Measurements from ENCODE around the gene HOMER2.
A peak's percentile ranks its signal among the peaks of the same experiment; 100 is the strongest.

Gene HOMER2

GRCh38 chr15:82864967-82865366 lies 87.6 kb downstream of the HOMER2 start:
- Mint-ChIP-seq H3K4me3 (no peak overlapping the region), H3K36me3 (no peaks in the 10 kb centered on the region), H3K9me3 (no peaks in the 10 kb centered on the region), H3K27me3 (no peaks in the 10 kb centered on the region), H3K4me1 (no peaks in the 10 kb centered on the region), H3K27ac (no peak overlapping the region)
- no peak for DNase-seq (ENCODE audit: low spot score in 2 of 2)
- ATAC-seq (ENCODE audit: low read depth) = no peak

DNA sequence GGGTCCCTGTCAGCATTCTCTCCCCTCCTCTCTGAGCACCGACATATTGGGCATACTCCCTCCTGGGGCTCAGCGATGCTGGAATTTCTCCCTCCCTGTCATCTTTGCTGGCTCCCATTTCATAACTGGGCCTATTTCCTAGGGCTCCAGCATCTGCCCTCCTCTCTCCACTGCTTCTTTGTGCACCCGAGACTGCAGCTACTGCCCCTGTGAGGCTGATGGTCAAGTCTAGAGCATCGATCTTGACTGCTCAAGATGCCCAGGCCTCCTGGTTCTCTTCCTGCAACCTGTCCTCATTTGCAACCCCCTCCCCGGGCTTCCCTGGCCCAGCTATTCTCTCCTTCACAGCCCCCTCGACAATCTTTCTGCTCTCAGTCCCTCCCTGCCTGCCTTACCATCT lies 89.6 kb downstream of the HOMER2 start:
- H3K27ac Mint-ChIP-seq = no peak overlapping the region

GRCh38 chr15:82858932-82859331 lies 93.6 kb downstream of the HOMER2 start:
- ATAC-seq (ENCODE audit: low read depth) (no peak), DNase-seq (ENCODE audit: low spot score in 2 of 2) (no peak)
- Mint-ChIP-seq H3K27me3 (no peaks in the 10 kb centered on the region), H3K27ac (no peak overlapping the region), H3K4me1 (peaks cover 2% of the 10 kb centered on the region), H3K9me3 (no peaks in the 10 kb centered on the region), H3K36me3 (no peaks in the 10 kb centered on the region), H3K4me3 (no peak overlapping the region)

More for the DNA sequence above, 89.6 kb downstream of the HOMER2 start:
- ATAC-seq (ENCODE audit: low read depth) (no peak), DNase-seq (ENCODE audit: low spot score in 2 of 2) (peak in 1 of 2 donors; percentile 1)
- no peaks in the 10 kb centered on the region for H3K36me3 Mint-ChIP-seq
- H3K9me3 Mint-ChIP-seq = no peaks in the 10 kb centered on the region
- H3K4me1 Mint-ChIP-seq = no peaks in the 10 kb centered on the region
- H3K4me3 Mint-ChIP-seq = no peak overlapping the region
- no peaks in the 10 kb centered on the region for H3K27me3 Mint-ChIP-seq

DNA sequence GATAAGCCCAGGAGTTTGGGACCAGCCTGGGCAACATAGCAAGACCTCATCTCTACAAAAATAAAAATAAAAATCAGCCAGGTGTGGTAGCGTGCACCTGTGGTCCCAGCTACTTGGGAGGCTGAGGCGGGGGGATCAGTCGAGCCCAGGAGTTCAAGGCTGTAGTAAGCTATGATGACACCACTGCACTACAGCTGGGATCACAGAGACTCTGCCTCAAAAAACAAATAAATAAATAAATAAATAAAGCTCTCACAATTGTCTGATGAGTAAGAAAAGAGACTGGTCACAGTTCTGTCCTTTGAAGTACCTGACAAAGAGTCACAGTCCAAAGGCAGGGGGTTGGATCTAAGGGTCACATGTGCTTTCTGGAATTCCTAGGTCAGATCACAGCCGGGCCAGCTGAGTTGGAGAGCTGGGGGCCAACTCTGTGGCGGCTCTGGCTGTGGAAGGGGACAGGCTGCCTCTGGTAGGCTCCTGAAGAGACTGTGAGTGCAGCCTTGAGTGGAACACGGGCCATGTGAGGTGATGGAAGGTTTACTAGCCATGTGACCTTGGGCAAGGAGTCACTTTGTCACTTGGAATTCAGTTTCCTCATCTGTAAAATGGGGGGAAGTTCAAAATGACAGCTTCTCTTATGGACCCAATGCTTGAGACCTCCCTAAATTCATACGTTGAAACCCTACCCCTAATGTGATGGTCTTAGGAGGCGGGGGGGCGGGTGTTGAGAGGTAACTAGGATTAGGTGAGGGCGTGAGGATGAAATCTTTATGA lies 95.9 kb downstream of the HOMER2 start:
- no peaks in the 10 kb centered on the region for H3K36me3 Mint-ChIP-seq
- H3K4me1 Mint-ChIP-seq = peaks cover 2% of the 10 kb centered on the region
- no peaks in the 10 kb centered on the region for H3K27me3 Mint-ChIP-seq
- ATAC-seq (ENCODE audit: low read depth) = no peak
- no peak for DNase-seq (ENCODE audit: low spot score in 2 of 2)
- no peak overlapping the region for H3K27ac Mint-ChIP-seq
- H3K4me3 Mint-ChIP-seq = no peak overlapping the region
- H3K9me3 Mint-ChIP-seq = no peaks in the 10 kb centered on the region

DNA sequence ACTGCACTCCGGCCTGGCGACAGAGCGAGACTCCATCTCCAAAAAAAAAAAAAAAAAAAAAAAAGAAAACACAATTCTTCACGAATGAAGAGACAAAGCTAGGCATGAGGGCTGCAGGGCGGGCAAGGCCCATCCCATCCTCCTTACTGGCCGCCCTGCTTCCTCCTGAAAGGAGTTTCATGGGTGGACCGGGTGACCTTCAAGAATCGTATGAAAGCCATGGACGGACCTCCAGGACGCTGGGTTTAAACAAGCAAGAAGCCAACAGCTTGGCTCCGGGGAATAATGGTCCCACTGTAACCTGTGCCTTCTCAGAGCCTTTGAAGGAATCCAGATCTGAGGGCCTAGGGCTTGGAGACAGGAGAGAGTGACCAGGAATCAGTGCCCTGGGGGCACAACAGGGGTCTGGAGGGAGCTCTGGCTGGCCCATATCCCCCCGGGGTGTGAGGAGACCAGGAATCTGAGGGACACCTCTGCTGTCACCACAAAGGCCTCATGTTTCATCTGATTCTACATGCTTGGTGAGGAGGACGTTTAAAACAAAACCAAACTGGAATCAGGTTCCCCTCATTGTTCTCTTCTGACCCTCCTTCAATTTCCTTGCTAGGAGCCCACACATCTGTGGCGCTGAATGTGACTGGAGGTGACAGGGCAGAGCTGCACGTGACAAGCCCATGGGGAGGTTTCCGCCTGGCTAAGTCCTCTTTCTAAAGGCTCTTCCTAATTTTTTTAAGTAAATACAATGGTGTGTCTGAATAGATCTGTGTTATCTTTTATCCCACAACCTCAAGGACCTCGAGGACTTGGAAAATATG lies 97.0 kb downstream of the HOMER2 start:
- no peak for ATAC-seq (ENCODE audit: low read depth)
- Mint-ChIP-seq H3K27ac (no peak overlapping the region), H3K4me1 (peaks cover 2% of the 10 kb centered on the region)

DNA sequence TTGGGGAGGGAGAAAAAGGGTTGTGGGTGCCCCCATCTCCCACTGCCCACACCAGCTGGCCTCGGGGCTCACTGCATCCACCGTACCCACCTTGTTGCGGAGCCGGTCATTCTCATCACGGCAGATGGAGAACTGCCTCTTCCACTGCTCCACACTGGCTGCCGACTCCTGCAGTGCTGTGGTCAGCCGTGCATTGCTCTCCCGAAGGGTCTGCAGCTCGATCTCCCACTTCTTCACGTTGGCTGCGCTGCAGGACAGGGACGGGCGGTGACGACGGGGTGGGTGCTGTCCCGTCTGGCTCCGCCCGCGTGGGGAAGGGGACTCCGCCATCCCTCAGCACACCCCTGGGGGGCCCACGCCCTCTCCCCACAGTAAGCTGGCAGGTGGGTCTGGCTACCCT lies 98.0 kb downstream of the HOMER2 start:
- ATAC-seq (ENCODE audit: low read depth) (no peak), DNase-seq (ENCODE audit: low spot score in 2 of 2) (no peak)
- Mint-ChIP-seq H3K27ac (no peak overlapping the region), H3K36me3 (no peaks in the 10 kb centered on the region), H3K4me1 (peaks cover 7% of the 10 kb centered on the region), H3K4me3 (no peak overlapping the region), H3K9me3 (no peaks in the 10 kb centered on the region), H3K27me3 (no peaks in the 10 kb centered on the region)

More for the DNA sequence above, 97.0 kb downstream of the HOMER2 start:
- no peak overlapping the region for H3K4me3 Mint-ChIP-seq
- no peaks in the 10 kb centered on the region for H3K36me3 Mint-ChIP-seq
- DNase-seq (ENCODE audit: low spot score in 2 of 2) = no peak
- no peaks in the 10 kb centered on the region for H3K9me3 Mint-ChIP-seq
- H3K27me3 Mint-ChIP-seq = no peaks in the 10 kb centered on the region

- Mint-ChIP-seq H3K27ac (no peak overlapping the region), H3K4me1 (peaks cover 11% of the 10 kb centered on the region), H3K27me3 (no peaks in the 10 kb centered on the region), H3K4me3 (no peak overlapping the region), H3K9me3 (no peaks in the 10 kb centered on the region), H3K36me3 (no peaks in the 10 kb centered on the region)
- ATAC-seq (ENCODE audit: low read depth) (no peak), DNase-seq (ENCODE audit: low spot score in 2 of 2) (no peak)
Observed at GRCh38 chr15:82852941-82853561, 99.5 kb downstream of the HOMER2 start.

DNA sequence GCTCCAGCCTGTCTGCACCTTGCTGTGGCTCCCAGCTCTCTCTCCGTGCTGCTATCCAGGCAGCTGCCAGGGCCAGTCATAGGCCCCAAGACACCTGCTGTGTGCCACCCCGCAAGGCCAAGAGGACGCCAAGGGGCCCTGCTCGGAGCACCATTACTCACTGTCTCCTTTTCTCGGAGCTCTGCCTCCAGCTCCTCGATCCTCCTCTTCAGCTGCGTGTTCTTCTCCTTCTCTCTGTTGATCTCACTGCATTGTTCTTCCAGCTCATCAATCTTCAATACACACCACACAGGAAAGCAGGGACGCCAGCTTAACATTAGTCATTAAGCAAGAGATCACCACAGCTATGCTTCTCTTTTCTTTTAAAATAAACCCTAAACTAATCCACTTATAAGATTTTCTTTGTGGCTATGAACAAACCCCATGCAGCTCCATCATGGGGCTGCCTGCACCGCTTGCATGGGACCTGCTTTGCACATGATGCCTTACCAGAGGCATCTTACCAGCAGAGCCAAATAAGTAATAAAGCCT lies 100.5 kb downstream of the HOMER2 start:
- Mint-ChIP-seq H3K4me1 (peaks cover 11% of the 10 kb centered on the region), H3K9me3 (no peaks in the 10 kb centered on the region)
- ATAC-seq (ENCODE audit: low read depth) = no peak

GRCh38 chr15:82851306-82851850 lies 101.1 kb downstream of the HOMER2 start:
- Mint-ChIP-seq H3K27me3 (no peaks in the 10 kb centered on the region), H3K27ac (no peak overlapping the region), H3K4me3 (no peak overlapping the region), H3K9me3 (no peaks in the 10 kb centered on the region), H3K36me3 (no peaks in the 10 kb centered on the region), H3K4me1 (peaks cover 11% of the 10 kb centered on the region)
- ATAC-seq (ENCODE audit: low read depth) = no peak
- DNase-seq (ENCODE audit: low spot score in 2 of 2) = no peak

More for the DNA sequence above, 100.5 kb downstream of the HOMER2 start:
- no peak for DNase-seq (ENCODE audit: low spot score in 2 of 2)
- no peaks in the 10 kb centered on the region for H3K27me3 Mint-ChIP-seq
- H3K4me3 Mint-ChIP-seq = no peak overlapping the region
- H3K36me3 Mint-ChIP-seq = no peaks in the 10 kb centered on the region
- no peak overlapping the region for H3K27ac Mint-ChIP-seq

DNA sequence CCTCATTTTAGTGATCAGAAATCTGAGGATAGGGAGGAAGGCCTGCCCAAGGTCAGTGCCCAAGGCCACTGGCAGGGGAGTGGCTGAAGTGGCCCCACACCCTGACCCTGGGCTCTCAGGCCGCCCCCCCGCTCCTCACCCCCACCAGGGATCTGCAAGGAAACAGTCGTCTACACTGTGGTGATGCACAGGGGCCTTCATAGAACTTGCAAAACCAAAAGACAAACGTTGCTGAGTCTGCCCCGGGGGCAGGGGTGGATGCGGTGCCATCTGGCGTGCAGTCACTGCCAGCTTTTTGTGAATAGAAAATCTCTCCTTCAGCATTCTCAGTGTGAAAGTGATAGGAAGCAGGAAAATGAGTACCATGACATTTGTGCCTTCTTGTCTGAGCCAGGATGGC lies 101.8 kb downstream of the HOMER2 start:
- ATAC-seq (ENCODE audit: low read depth) (no peak), DNase-seq (ENCODE audit: low spot score in 2 of 2) (no peak)
- Mint-ChIP-seq H3K9me3 (no peaks in the 10 kb centered on the region), H3K36me3 (no peaks in the 10 kb centered on the region), H3K27ac (no peak overlapping the region), H3K27me3 (no peaks in the 10 kb centered on the region), H3K4me3 (no peak overlapping the region), H3K4me1 (peaks cover 14% of the 10 kb centered on the region)

DNA sequence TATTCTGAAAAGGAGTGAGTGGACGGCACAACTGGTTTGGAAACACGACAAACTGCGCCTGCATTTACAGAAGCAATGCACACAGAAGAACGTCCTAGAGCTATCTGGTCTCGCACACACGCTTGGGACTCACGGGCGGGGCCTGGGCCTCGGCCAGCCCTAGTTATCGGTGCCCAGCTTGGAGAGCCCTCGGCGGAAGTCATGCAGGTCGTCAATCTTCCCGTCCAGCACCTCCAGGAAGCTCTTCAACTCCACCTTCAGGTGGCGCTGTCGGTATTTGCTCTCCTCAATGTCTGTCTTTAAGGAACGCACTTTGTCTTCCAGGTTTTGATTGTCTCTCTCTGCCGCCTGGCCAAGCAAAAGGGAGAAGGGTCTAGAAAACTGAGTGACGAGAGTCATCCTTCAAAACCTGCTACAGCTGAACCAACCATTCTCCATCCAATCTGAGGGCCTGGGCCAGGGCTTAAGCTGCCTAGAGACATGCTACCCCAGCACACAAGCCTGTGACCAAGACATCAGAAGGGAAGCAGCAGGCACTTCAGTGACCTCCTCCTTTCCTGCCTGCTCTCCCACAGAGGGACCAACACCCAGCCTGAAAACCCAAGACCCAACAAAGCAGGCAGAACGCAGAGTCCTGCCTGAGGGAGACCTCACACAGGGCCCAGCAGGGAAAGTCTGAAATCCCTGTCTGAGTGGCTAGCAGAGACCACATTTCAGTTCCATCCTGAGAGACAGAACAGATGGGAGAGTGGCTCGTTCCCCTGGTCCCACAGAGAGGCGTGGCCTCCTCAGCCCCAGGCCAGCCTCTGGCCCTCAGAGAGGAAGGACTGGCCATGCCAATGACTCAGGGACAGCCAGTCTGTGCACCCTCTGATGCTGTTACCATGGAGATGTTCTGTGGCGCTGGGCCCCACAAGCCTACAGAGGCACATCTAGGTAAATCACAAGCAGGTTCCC lies 102.7 kb downstream of the HOMER2 start:
- H3K9me3 Mint-ChIP-seq = no peaks in the 10 kb centered on the region
- H3K27me3 Mint-ChIP-seq = no peaks in the 10 kb centered on the region
- H3K36me3 Mint-ChIP-seq = no peaks in the 10 kb centered on the region
- peak overlapping the region; percentile 12 for H3K27ac Mint-ChIP-seq
- no peak overlapping the region for H3K4me3 Mint-ChIP-seq
- peak; percentile 24 for ATAC-seq (ENCODE audit: low read depth)
- peaks cover 19% of the 10 kb centered on the region for H3K4me1 Mint-ChIP-seq
- DNase-seq (ENCODE audit: low spot score in 2 of 2) = peak; percentile 33

DNA sequence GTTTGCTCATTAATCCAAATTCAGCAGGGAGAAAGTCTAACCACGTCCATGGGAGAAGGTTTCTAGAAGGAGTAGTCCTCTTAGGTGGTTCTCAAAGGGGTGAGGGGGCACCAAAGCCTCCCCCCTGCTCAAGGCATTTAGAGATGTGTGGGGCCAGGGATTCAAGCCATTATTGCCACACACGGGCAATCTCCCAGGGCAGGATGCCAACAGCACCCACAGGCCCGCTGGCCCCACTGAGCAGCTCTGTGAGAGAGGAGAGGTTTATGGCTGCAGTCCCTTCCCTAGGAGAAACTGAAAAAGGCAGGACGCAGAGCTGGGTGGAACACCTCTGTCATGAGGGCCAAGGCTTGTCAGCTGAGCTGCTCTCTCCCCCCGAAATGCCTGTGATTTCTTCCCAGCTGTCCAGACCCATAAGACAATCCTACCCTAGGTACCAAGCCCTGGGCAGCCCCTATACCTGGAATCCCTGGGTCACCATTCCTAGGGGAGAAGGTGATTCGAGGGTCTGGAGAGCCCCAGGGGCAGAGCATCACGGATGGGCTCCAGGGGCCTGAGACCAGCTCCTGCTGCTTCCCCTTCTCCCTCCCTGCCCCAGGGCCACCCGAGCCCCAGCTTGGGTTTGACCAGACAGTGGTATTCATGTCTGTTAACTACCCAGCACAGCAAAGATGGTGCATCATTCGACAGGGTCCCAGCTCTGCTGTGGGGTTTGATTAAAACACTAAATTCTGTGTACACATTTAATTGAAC lies 104.1 kb downstream of the HOMER2 start:
- H3K4me1 Mint-ChIP-seq = peaks cover 28% of the 10 kb centered on the region
- H3K36me3 Mint-ChIP-seq = no peaks in the 10 kb centered on the region
- peak overlapping the region; percentile 32 for H3K4me3 Mint-ChIP-seq
- DNase-seq (ENCODE audit: low spot score in 2 of 2) = no peak
- no peaks in the 10 kb centered on the region for H3K27me3 Mint-ChIP-seq
- no peak overlapping the region for H3K27ac Mint-ChIP-seq
- no peaks in the 10 kb centered on the region for H3K9me3 Mint-ChIP-seq
- no peak for ATAC-seq (ENCODE audit: low read depth)

All from memory B cell (primary cell).